CD4-positive, alpha-beta T cell (primary cell): ENCODE measurements around the gene DCPS. TPM values are rescaled to one million over a fixed set of nuclear protein-coding genes. Genes with fewer than 3 reads are reported as not detected.

Experiments
- ATAC-seq: fragments of 200-7000 bp; cut with Tn5 transposase; one replicate; pipeline ENCODE4 v1.10.0; 2022; ENCODE audit warnings: mild to moderate bottlenecking; ENCODE audit not compliant: poor library complexity
- CTCF ChIA-PET: fragments of 350-600 bp; sonication (Branson Sonifier 250); formaldehyde crosslinking; loops from one replicate; lab custom pipeline; 2021; ENCODE audit warnings: antibody characterized with exemption, inconsistent platforms; lab: Charles Lee
- POLR2A ChIA-PET: fragments of 350-600 bp; sonication (Branson Sonifier 250); formaldehyde crosslinking; loops from one replicate; lab custom pipeline; 2021; ENCODE audit warnings: antibody characterized with exemption, inconsistent platforms; lab: Charles Lee
- DNase-seq, 14 experiments: peaks; one replicate each; pipeline ENCODE4 v3.0.0-alpha.2; 2013 to 2020; ENCODE audit warnings: mixed read lengths in 2 of 14
- H3K27ac ChIP-seq, 2 donors: one replicate each; pipeline versions ENCODE4 v1.5.1 to v1.7.0; 2013; ENCODE audit warnings: low read length in 2 of 2, low read depth in 1 of 2, mild to moderate bottlenecking in 1 of 2
- H3K27me3 ChIP-seq, 2 experiments: 1 replicate in 1 of 2; 2 replicates in 1 of 2; pipeline versions ENCODE4 v1.6.1 to v1.7.0; 2013; ENCODE audit warnings: low read length in 2 of 2, control low read depth in 1 of 2, mild to moderate bottlenecking in 1 of 2, moderate library complexity in 1 of 2; ENCODE audit not compliant: insufficient read depth in 2 of 2, control insufficient read depth in 1 of 2
- H3K36me3 ChIP-seq: one replicate; pipeline ENCODE4 v1.6.1; 2013; ENCODE audit warnings: low read length, control low read depth; ENCODE audit not compliant: insufficient read depth
- H3K4me1 ChIP-seq: one replicate; pipeline ENCODE4 v1.6.1; 2013; ENCODE audit warnings: low read length, control low read depth; ENCODE audit not compliant: insufficient read depth
- H3K4me3 ChIP-seq: one replicate; pipeline ENCODE4 v1.5.1; 2013; ENCODE audit warnings: mild to moderate bottlenecking, low read length, moderate library complexity
- H3K9me3 ChIP-seq, 2 experiments: 1 replicate in 1 of 2; 2 replicates in 1 of 2; pipeline versions ENCODE4 v1.6.1 to v1.7.0; 2013; ENCODE audit warnings: low read length in 2 of 2, mild to moderate bottlenecking in 2 of 2, control low read depth in 1 of 2, moderate library complexity in 1 of 2; ENCODE audit not compliant: control insufficient read depth in 1 of 2, insufficient read depth in 1 of 2
- H3K27ac Mint-ChIP-seq: one replicate; pipeline ENCODE4 v1.8.0; 2020; ENCODE audit warnings: mixed read lengths
- H3K27me3 Mint-ChIP-seq: one replicate; pipeline ENCODE4 v1.8.0; 2021; ENCODE audit warnings: mixed read lengths
- H3K36me3 Mint-ChIP-seq: one replicate; pipeline ENCODE4 v1.8.0; 2021; ENCODE audit warnings: low read depth, mixed read lengths
- H3K4me1 Mint-ChIP-seq: one replicate; pipeline ENCODE4 v1.8.0; 2021; ENCODE audit warnings: low read depth, mixed read lengths
- H3K4me3 Mint-ChIP-seq: one replicate; pipeline ENCODE4 v1.8.0; 2020; ENCODE audit warnings: mild to moderate bottlenecking, mixed read lengths
- H3K9me3 Mint-ChIP-seq: one replicate; pipeline ENCODE4 v1.8.0; 2020; ENCODE audit warnings: mixed read lengths
- intact Hi-C, 2 experiments: fragments of 100-400 bp; cut with DNase I in 1 of 2; cut with micrococcal nuclease in 1 of 2; formaldehyde crosslinking; loops; one replicate each; pipeline versions ENCODE4 v1.15.1 to v1.9.0; 2023 to 2025; cut with DNase I, micrococcal nuclease
- total RNA-seq, 174 experiments: library from RNA in 2 of 174; stranded (reverse) in 2 of 174; gene quantifications; one replicate each; pipeline ENCODE4 v1.2.3 and lab custom pipeline; 2021 to 2026
- TF ChIP-seq, protein P1 (sequence below): fragments of 200-600 bp; IDR thresholded peaks from one replicate; pipeline ENCODE4 v1.8.0; 2022; ENCODE audit warnings: antibody characterized with exemption, mild to moderate bottlenecking

The DCPS gene
- total RNA-seq, 2 experiments from 2014 or later = 6.2 to 6.3 TPM

DNA sequence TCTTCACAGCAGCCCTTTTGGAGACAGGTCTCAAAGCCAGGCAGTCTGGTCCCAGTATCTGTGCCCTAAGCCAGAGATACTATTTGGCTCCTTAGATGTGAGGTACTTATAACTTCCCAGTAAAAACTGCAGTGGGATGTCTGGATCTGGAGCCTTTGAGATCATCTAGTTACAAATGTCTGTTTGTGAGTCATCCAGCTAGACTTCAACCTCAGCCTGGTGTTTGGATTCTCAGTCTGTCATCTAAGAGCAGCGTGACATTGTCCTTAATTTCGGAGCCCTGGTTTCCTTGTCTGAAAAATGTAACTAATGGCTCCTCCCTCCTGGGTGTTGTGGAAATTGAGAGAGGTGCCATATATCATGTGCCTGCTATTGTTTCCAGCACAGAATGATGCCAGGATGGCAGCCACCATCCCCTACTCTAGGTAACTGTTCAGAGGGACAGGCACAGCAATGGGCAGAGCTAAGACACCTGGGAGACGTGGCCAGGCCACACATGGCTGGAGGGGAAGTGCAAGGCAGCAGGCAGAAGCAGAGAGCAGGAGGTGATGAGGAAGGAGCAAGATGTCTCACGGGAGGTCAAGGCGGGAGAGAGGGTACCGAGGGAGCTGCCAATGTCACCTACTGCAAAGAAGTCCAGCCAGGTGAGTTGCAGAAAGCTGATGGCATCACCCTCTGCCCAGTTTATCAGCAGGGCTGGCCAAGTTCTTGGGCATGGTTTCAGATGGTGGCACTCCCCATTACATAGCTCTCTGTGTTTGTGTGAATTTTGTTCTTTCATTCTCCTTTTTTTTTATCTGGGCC is 31.0 kb downstream of the DCPS start:
- no peaks in the 10 kb centered on the region for H3K9me3 Mint-ChIP-seq
- peaks cover 79% of the 10 kb centered on the region for H3K36me3 Mint-ChIP-seq
- TF ChIP-seq, protein P1, sequence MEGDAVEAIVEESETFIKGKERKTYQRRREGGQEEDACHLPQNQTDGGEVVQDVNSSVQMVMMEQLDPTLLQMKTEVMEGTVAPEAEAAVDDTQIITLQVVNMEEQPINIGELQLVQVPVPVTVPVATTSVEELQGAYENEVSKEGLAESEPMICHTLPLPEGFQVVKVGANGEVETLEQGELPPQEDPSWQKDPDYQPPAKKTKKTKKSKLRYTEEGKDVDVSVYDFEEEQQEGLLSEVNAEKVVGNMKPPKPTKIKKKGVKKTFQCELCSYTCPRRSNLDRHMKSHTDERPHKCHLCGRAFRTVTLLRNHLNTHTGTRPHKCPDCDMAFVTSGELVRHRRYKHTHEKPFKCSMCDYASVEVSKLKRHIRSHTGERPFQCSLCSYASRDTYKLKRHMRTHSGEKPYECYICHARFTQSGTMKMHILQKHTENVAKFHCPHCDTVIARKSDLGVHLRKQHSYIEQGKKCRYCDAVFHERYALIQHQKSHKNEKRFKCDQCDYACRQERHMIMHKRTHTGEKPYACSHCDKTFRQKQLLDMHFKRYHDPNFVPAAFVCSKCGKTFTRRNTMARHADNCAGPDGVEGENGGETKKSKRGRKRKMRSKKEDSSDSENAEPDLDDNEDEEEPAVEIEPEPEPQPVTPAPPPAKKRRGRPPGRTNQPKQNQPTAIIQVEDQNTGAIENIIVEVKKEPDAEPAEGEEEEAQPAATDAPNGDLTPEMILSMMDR = no peak
- H3K4me3 Mint-ChIP-seq = no peak overlapping the region
- Histone ChIP-seq H3K36me3 (peaks cover 71% of the 10 kb centered on the region), H3K9me3 (no peaks in the 10 kb centered on the region), H3K4me1 (peaks cover 3% of the 10 kb centered on the region), H3K4me3 (no peak overlapping the region), H3K27ac (no peak overlapping the region), H3K27me3 (no peaks in the 10 kb centered on the region)
- H3K4me1 Mint-ChIP-seq = peaks cover under 1% of the 10 kb centered on the region
- intact Hi-C loops = no loop called here
- H3K27ac Mint-ChIP-seq = no peak overlapping the region
- H3K27me3 Mint-ChIP-seq = no peaks in the 10 kb centered on the region
- DNase-seq = no peak
- POLR2A ChIA-PET = no interaction called here
- no peak for ATAC-seq
- CTCF ChIA-PET = no interaction called here

DNA sequence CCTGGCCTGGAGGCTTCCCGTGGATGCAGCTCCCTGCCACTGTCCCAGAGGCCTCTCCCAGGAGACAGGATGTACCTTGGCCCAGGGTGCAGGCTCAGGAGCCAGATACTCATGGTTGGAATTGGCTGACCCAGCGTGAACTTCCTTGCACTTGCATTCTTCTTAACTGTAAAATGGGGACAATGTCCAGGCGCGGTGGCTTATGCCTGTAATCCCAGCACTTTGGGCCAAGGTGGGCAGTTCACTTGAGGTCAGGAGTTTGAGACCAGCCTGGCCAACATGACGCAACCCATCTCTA is 31.6 kb downstream of the DCPS start:
- H3K36me3 Mint-ChIP-seq = peaks cover 78% of the 10 kb centered on the region
- no peaks in the 10 kb centered on the region for H3K27me3 Mint-ChIP-seq
- intact Hi-C loops = no loop called here
- no peaks in the 10 kb centered on the region for H3K4me1 Mint-ChIP-seq
- DNase-seq = no peak
- H3K4me1 ChIP-seq = peaks cover 3% of the 10 kb centered on the region
- no peak overlapping the region for H3K27ac Mint-ChIP-seq
- H3K27me3 ChIP-seq = no peaks in the 10 kb centered on the region
- CTCF ChIA-PET = interaction anchor here (0.7 kb wide), 1 partner anchor 133 kb away, joined by 3 read pairs; no protein-coding TSS in a partner anchor
- H3K36me3 ChIP-seq = peaks cover 72% of the 10 kb centered on the region
- no peak overlapping the region for H3K4me3 ChIP-seq
- POLR2A ChIA-PET = no interaction called here
- H3K9me3 Mint-ChIP-seq = no peaks in the 10 kb centered on the region
- H3K27ac ChIP-seq = no peak overlapping the region
- no peak overlapping the region for H3K4me3 Mint-ChIP-seq
- no peaks in the 10 kb centered on the region for H3K9me3 ChIP-seq
- TF ChIP-seq, protein P1 = no peak
- no peak for ATAC-seq

DNA sequence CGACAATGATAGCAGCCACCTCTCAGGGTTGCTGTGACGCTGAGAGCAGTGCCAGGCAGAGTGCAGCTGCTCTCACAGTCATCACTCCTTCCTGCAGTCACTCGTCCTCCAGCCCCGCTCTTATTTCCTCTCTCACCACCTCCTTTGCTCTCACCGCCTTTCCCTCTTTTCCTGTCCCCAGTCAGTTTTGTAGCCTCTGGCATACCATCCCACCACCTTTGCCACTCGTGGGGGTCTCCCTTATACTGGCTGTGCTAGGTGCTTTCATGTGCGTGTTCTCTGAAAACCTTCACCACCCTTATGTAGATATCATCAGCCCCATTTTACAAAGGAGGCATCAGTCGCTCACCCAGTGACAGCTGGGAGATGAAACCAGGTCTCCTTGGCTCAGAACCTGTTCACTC is 32.3 kb downstream of the DCPS start:
- no peaks in the 10 kb centered on the region for H3K9me3 Mint-ChIP-seq
- no peaks in the 10 kb centered on the region for H3K4me1 Mint-ChIP-seq
- peaks cover 3% of the 10 kb centered on the region for H3K4me1 ChIP-seq
- H3K4me3 ChIP-seq = no peak overlapping the region
- no peak overlapping the region for H3K4me3 Mint-ChIP-seq
- H3K27me3 Mint-ChIP-seq = no peaks in the 10 kb centered on the region
- H3K27me3 ChIP-seq = no peaks in the 10 kb centered on the region
- H3K9me3 ChIP-seq = no peaks in the 10 kb centered on the region
- ATAC-seq (peak; percentile 68), DNase-seq (no peak)
- H3K36me3 Mint-ChIP-seq = peaks cover 82% of the 10 kb centered on the region
- intact Hi-C loops = no loop called here
- CTCF ChIA-PET = interaction anchor here (0.7 kb wide), 1 partner anchor 133 kb away, joined by 3 read pairs; no protein-coding TSS in a partner anchor
- peak overlapping the region; percentile 66 for H3K27ac Mint-ChIP-seq
- no peak overlapping the region for H3K27ac ChIP-seq
- POLR2A ChIA-PET = no interaction called here
- peaks cover 76% of the 10 kb centered on the region for H3K36me3 ChIP-seq
- TF ChIP-seq, protein P1 = no peak
